Fibroblast of lung (primary cell): ENCODE data around the gene SLIT1. TPM values are rescaled to one million over a fixed set of nuclear protein-coding genes. Genes with fewer than 3 reads are reported as not detected.

Experiments
- DNase-seq, 2 donors: peaks; one replicate each; pipeline versions ENCODE4 v3.0.0 to v3.0.0-alpha.2; 2010; ENCODE audit warnings: low read depth in 2 of 2
- H2AFZ ChIP-seq: 2 replicates; pipeline ENCODE4 v1.5.1; 2012; ENCODE audit warnings: low read length, control low read depth, inconsistent platforms
- H3K27ac ChIP-seq: 2 replicates; pipeline ENCODE4 v1.5.1; 2011; ENCODE audit warnings: low read length, control low read depth; ENCODE audit not compliant: insufficient read depth
- H3K27me3 ChIP-seq: 2 replicates; pipeline ENCODE4 v1.5.1; 2011; ENCODE audit warnings: mild to moderate bottlenecking, low read length; ENCODE audit not compliant: control insufficient read depth, insufficient read depth
- H3K36me3 ChIP-seq: 2 replicates; pipeline ENCODE4 v1.5.1; 2011; ENCODE audit warnings: low read length; ENCODE audit not compliant: control insufficient read depth, insufficient read depth
- H3K4me1 ChIP-seq: 2 replicates; pipeline ENCODE4 v1.5.1; 2011; ENCODE audit warnings: low read length; ENCODE audit not compliant: control insufficient read depth, insufficient read depth; ENCODE audit errors: extremely low read depth
- H3K4me2 ChIP-seq: 2 replicates; pipeline ENCODE4 v1.5.1; 2011; ENCODE audit warnings: low read length, control low read depth; ENCODE audit not compliant: insufficient read depth; ENCODE audit errors: extremely low read depth
- H3K4me3 ChIP-seq, 4 experiments: fragments of 200-600 bp in 1 of 4; sonication (generic) in 1 of 4; replicated peaks in 1 of 4; 2 replicates each; pipeline ENCODE4 v1.5.1; 2011 to 2016; ENCODE audit warnings: low read length in 4 of 4, low read depth in 3 of 4, mild to moderate bottlenecking in 3 of 4, control low read depth in 2 of 4, inconsistent platforms in 1 of 4, mixed read lengths in 1 of 4; ENCODE audit not compliant: insufficient read depth in 1 of 4; ENCODE audit errors: control extremely low read depth in 1 of 4
- H3K79me2 ChIP-seq: 2 replicates; pipeline ENCODE4 v1.5.1; 2012; ENCODE audit warnings: mild to moderate bottlenecking, low read length, inconsistent platforms; ENCODE audit not compliant: control insufficient read depth, insufficient read depth
- H3K9ac ChIP-seq: 2 replicates; pipeline ENCODE4 v1.5.1; 2011; ENCODE audit warnings: mild to moderate bottlenecking, low read length, control low read depth; ENCODE audit not compliant: insufficient read depth
- H3K9me3 ChIP-seq: 2 replicates; pipeline ENCODE4 v1.5.1; 2012; ENCODE audit warnings: low read depth, low read length; ENCODE audit not compliant: control insufficient read depth, insufficient read depth
- H4K20me1 ChIP-seq: 2 replicates; pipeline ENCODE4 v1.5.1; 2011; ENCODE audit warnings: low read length; ENCODE audit not compliant: control insufficient read depth, insufficient read depth; ENCODE audit errors: extremely low read depth
- CTCF ChIP-seq, 2 donors: IDR thresholded peaks in 1 of 2; conservative IDR thresholded peaks in 1 of 2; 1 replicate in 1 of 2; 2 replicates in 1 of 2; pipeline ENCODE4 v1.5.1; 2011 to 2012; ENCODE audit warnings: low read length in 2 of 2, control low read depth in 1 of 2, inconsistent platforms in 1 of 2, low read depth in 1 of 2, mild to moderate bottlenecking in 1 of 2
- EZH2 ChIP-seq: IDR thresholded peaks from 2 replicates; pipeline ENCODE4 v1.5.1; 2012; ENCODE audit warnings: low read length, control low read depth, mild to moderate bottlenecking; ENCODE audit errors: missing control alignments
- polyA plus RNA-seq, 2 donors: library from polyadenylated mRNA; depleted of rRNA in 1 of 2; stranded (reverse) in 1 of 2; unstranded in 1 of 2; fragments of >200 nt; gene quantifications; 2 replicates each; pipeline ENCODE4 v1.2.1, GENCODE V29; 2011 to 2012; ENCODE audit warnings: missing spikeins in 1 of 2
- total RNA-seq: library from RNA; depleted of rRNA; stranded (reverse); fragments of >200 nt; gene quantifications from 2 replicates; pipeline ENCODE4 v1.2.1, GENCODE V29; 2014

Gene SLIT1
- total and polyA plus RNA-seq, 2 donors (not counting 1 experiment from before 2014, with no cell fraction given) = 0.02 to 0.17 TPM

- Histone ChIP-seq H3K4me1 (no peaks in the 10 kb centered on the region), H3K27me3 (peaks cover 36% of the 10 kb centered on the region), H3K36me3 (no peaks in the 10 kb centered on the region), H3K27ac (no peak overlapping the region), H3K9ac (no peak overlapping the region), H3K9me3 (no peaks in the 10 kb centered on the region), H3K4me2 (no peak overlapping the region), H4K20me1 (no peaks in the 10 kb centered on the region), H2AFZ (no peak overlapping the region), H3K79me2 (no peaks in the 10 kb centered on the region), H3K4me3 (no peak overlapping the region)
- no peak for TF ChIP-seq EZH2
- TF ChIP-seq CTCF (conservative IDR thresholded peaks at IDR 0.05 in 1 of 2, IDR thresholded peaks at IDR 0.05 in 1 of 2; ENCODE audit: low read depth in 1 of 2, low read length in 2 of 2) = no peak
- DNase-seq = no peak
Observed at GRCh38 chr10:97183314-97183713, 2.4 kb downstream of the SLIT1 start.

- TF ChIP-seq EZH2 (no peak), CTCF (conservative IDR thresholded peaks at IDR 0.05 in 1 of 2, IDR thresholded peaks at IDR 0.05 in 1 of 2; ENCODE audit: low read depth in 1 of 2, low read length in 2 of 2) (no peak)
- Histone ChIP-seq H3K4me3 (no peak overlapping the region), H2AFZ (no peak overlapping the region), H3K4me1 (no peaks in the 10 kb centered on the region), H3K79me2 (no peaks in the 10 kb centered on the region), H3K27me3 (peaks cover 30% of the 10 kb centered on the region), H4K20me1 (no peaks in the 10 kb centered on the region), H3K9ac (no peak overlapping the region), H3K4me2 (no peak overlapping the region), H3K27ac (no peak overlapping the region), H3K36me3 (no peaks in the 10 kb centered on the region), H3K9me3 (no peaks in the 10 kb centered on the region)
- DNase-seq = no peak
Observed at GRCh38 chr10:97182288-97182990, 3.3 kb downstream of the SLIT1 start.

- Histone ChIP-seq H2AFZ (no peak overlapping the region), H3K27me3 (peaks cover 28% of the 10 kb centered on the region), H3K36me3 (no peaks in the 10 kb centered on the region), H3K4me1 (no peaks in the 10 kb centered on the region), H3K79me2 (no peaks in the 10 kb centered on the region), H3K9ac (no peak overlapping the region), H3K4me3 (no peak overlapping the region), H3K4me2 (no peak overlapping the region), H3K9me3 (no peaks in the 10 kb centered on the region), H4K20me1 (no peaks in the 10 kb centered on the region), H3K27ac (no peak overlapping the region)
- TF ChIP-seq EZH2 (no peak), CTCF (conservative IDR thresholded peaks at IDR 0.05 in 1 of 2, IDR thresholded peaks at IDR 0.05 in 1 of 2; ENCODE audit: low read depth in 1 of 2, low read length in 2 of 2) (no peak)
- DNase-seq = no peak
Observed at GRCh38 chr10:97180986-97181385, 4.8 kb downstream of the SLIT1 start.
